Measurements from ENCODE around the gene DLG2.

DNA sequence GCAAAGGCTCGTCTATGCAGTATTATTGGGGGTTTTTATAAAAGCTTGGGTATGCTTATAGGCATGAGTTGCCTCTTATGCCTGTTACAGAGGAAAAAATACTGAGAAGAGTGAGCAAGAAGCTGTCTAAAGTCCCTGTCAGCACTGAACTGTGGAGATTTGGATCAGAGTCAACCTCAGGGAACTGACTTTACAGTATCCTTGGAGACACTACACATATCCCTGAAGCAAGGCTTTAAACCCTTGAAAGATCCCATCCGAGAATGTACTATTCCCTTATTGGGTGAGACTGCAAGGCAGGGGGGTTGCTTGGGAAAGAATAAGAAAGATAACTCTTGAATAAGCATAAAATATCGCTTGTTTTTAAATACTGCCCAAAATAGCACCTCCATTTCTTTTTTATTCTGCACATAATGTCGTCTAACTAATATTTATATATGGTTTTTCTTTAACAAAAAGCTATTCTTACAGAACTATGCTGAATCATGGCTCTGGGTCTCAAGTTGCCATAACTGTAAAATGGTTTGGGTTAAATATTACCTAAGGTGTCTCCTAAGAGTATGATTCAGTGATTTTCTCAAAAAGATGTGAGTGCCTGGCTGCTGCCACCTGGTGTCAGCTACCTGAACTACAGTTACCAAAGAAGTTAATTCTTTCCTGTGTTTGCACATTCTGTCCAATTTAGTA is 1062.8 kb downstream of the DLG2 start:
- TF ChIP-seq, protein P1, sequence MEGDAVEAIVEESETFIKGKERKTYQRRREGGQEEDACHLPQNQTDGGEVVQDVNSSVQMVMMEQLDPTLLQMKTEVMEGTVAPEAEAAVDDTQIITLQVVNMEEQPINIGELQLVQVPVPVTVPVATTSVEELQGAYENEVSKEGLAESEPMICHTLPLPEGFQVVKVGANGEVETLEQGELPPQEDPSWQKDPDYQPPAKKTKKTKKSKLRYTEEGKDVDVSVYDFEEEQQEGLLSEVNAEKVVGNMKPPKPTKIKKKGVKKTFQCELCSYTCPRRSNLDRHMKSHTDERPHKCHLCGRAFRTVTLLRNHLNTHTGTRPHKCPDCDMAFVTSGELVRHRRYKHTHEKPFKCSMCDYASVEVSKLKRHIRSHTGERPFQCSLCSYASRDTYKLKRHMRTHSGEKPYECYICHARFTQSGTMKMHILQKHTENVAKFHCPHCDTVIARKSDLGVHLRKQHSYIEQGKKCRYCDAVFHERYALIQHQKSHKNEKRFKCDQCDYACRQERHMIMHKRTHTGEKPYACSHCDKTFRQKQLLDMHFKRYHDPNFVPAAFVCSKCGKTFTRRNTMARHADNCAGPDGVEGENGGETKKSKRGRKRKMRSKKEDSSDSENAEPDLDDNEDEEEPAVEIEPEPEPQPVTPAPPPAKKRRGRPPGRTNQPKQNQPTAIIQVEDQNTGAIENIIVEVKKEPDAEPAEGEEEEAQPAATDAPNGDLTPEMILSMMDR (IDR thresholded peaks at IDR 0.05; ENCODE audit: low read length): peak; percentile 85
- no peak for TF ChIP-seq EZH2 (IDR thresholded peaks at IDR 0.05; ENCODE audit: borderline replicate concordance, low read length)

Measured in OCI-LY1 (cell line).